MM.1S (cell line): ENCODE data around the gene PCK1.

ENCODE experiments used
- DNase-seq: peaks from one replicate; pipeline ENCODE4 v3.0.0-alpha.2; 2015
- H2AFZ ChIP-seq: fragments of 300-600 bp; sonication (generic); 2 replicates; pipeline ENCODE4 v1.6.0; 2016; ENCODE audit warnings: antibody characterized with exemption, low read length
- H3F3A ChIP-seq: fragments of 300-600 bp; sonication (generic); 2 replicates; pipeline ENCODE4 v1.6.1; 2016; ENCODE audit warnings: mild to moderate bottlenecking, antibody characterized with exemption, low read length, moderate library complexity, mixed read lengths; ENCODE audit not compliant: insufficient read depth
- H3K27ac ChIP-seq: fragments of 300-600 bp; sonication (generic); 2 replicates; pipeline ENCODE4 v1.5.1; 2016; ENCODE audit warnings: mild to moderate bottlenecking, low read length
- H3K27me3 ChIP-seq: fragments of 300-600 bp; sonication (generic); replicated peaks from 2 replicates; pipeline ENCODE4 v1.6.0; 2016; ENCODE audit warnings: low read length; ENCODE audit not compliant: insufficient read depth
- H3K36me3 ChIP-seq: fragments of 300-600 bp; sonication (generic); replicated peaks from 2 replicates; pipeline ENCODE4 v1.6.1; 2016; ENCODE audit warnings: mild to moderate bottlenecking, low read length, mixed read lengths; ENCODE audit not compliant: insufficient read depth
- H3K4me1 ChIP-seq: fragments of 300-600 bp; sonication (generic); 2 replicates; pipeline ENCODE4 v1.6.1; 2016; ENCODE audit warnings: low read length, mixed read lengths
- H3K4me2 ChIP-seq: fragments of 300-600 bp; sonication (generic); 2 replicates; pipeline ENCODE4 v1.6.0; 2016; ENCODE audit warnings: low read depth, low read length
- H3K4me3 ChIP-seq: fragments of 300-600 bp; sonication (generic); 2 replicates; pipeline ENCODE4 v1.5.1; 2016; ENCODE audit warnings: low read length, mixed read lengths
- H3K79me2 ChIP-seq: fragments of 300-600 bp; sonication (generic); 2 replicates; pipeline ENCODE4 v1.6.1; 2016; ENCODE audit warnings: mixed run types, low read length, mixed read lengths
- H3K9ac ChIP-seq: fragments of 300-600 bp; sonication (generic); 2 replicates; pipeline ENCODE4 v1.6.1; 2016; ENCODE audit warnings: low read length, mixed read lengths
- H3K9me2 ChIP-seq: fragments of 300-600 bp; sonication (generic); replicated peaks from 2 replicates; pipeline ENCODE4 v1.6.1; 2016; ENCODE audit warnings: mild to moderate bottlenecking, low read length, mixed read lengths; ENCODE audit not compliant: insufficient read depth
- H3K9me3 ChIP-seq: fragments of 300-600 bp; sonication (generic); replicated peaks from 2 replicates; pipeline ENCODE4 v1.6.1; 2016; ENCODE audit warnings: mild to moderate bottlenecking, low read length, mixed read lengths; ENCODE audit not compliant: insufficient read depth
- H4K20me1 ChIP-seq: fragments of 300-600 bp; sonication (generic); 2 replicates; pipeline ENCODE4 v1.6.1; 2016; ENCODE audit warnings: mild to moderate bottlenecking, low read length, moderate library complexity, mixed read lengths; ENCODE audit not compliant: insufficient read depth
- EZH2 ChIP-seq: fragments of 300-600 bp; sonication (generic); optimal IDR thresholded peaks from 2 replicates; pipeline ENCODE3; 2017; ENCODE audit warnings: low read depth, mild to moderate bottlenecking, antibody characterized with exemption, low read length, mixed read lengths
- EZH2phosphoT487 ChIP-seq: fragments of 300-600 bp; sonication (generic); IDR thresholded peaks from 2 replicates; pipeline ENCODE4 v1.6.1; 2018; ENCODE audit warnings: antibody characterized with exemption, low read length
- TF ChIP-seq, protein P1 (sequence below): fragments of 300-600 bp; sonication (generic); IDR thresholded peaks from 2 replicates; pipeline ENCODE4 v1.5.1; 2016; ENCODE audit warnings: antibody characterized with exemption, low read length, mixed read lengths

Gene PCK1

GRCh38 chr20:57545927-57546662, 14.8 kb upstream of the PCK1 start:
- no peaks in the 10 kb centered on the region for H3K9me2 ChIP-seq
- no peaks in the 10 kb centered on the region for H3K4me1 ChIP-seq
- peaks cover 97% of the 10 kb centered on the region for H3K27me3 ChIP-seq
- H3F3A ChIP-seq, result no peaks in the 10 kb centered on the region
- no peak overlapping the region for H3K4me3 ChIP-seq
- no peaks in the 10 kb centered on the region for H3K9me3 ChIP-seq
- TF ChIP-seq EZH2 (no peak), EZH2phosphoT487 (no peak)
- TF ChIP-seq, protein P1, sequence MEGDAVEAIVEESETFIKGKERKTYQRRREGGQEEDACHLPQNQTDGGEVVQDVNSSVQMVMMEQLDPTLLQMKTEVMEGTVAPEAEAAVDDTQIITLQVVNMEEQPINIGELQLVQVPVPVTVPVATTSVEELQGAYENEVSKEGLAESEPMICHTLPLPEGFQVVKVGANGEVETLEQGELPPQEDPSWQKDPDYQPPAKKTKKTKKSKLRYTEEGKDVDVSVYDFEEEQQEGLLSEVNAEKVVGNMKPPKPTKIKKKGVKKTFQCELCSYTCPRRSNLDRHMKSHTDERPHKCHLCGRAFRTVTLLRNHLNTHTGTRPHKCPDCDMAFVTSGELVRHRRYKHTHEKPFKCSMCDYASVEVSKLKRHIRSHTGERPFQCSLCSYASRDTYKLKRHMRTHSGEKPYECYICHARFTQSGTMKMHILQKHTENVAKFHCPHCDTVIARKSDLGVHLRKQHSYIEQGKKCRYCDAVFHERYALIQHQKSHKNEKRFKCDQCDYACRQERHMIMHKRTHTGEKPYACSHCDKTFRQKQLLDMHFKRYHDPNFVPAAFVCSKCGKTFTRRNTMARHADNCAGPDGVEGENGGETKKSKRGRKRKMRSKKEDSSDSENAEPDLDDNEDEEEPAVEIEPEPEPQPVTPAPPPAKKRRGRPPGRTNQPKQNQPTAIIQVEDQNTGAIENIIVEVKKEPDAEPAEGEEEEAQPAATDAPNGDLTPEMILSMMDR, result no peak
- no peak overlapping the region for H3K9ac ChIP-seq
- no peaks in the 10 kb centered on the region for H4K20me1 ChIP-seq
- H3K79me2 ChIP-seq, result no peaks in the 10 kb centered on the region
- no peak overlapping the region for H3K27ac ChIP-seq
- no peak overlapping the region for H2AFZ ChIP-seq
- H3K4me2 ChIP-seq, result no peak overlapping the region
- no peak for DNase-seq
- H3K36me3 ChIP-seq, result no peaks in the 10 kb centered on the region

GRCh38 chr20:57546956-57547649, 13.8 kb upstream of the PCK1 start:
- Histone ChIP-seq H3K4me1 (no peaks in the 10 kb centered on the region), H3K9me2 (no peaks in the 10 kb centered on the region), H3K9ac (no peak overlapping the region), H3F3A (no peaks in the 10 kb centered on the region), H3K9me3 (no peaks in the 10 kb centered on the region), H3K36me3 (no peaks in the 10 kb centered on the region), H3K27ac (no peak overlapping the region), H3K4me2 (no peak overlapping the region), H3K79me2 (no peaks in the 10 kb centered on the region), H3K4me3 (no peak overlapping the region), H2AFZ (no peak overlapping the region), H3K27me3 (peaks cover 97% of the 10 kb centered on the region), H4K20me1 (no peaks in the 10 kb centered on the region)
- TF ChIP-seq EZH2phosphoT487 (no peak), EZH2 (no peak)
- TF ChIP-seq, protein P1, result no peak
- DNase-seq, result no peak

DNA sequence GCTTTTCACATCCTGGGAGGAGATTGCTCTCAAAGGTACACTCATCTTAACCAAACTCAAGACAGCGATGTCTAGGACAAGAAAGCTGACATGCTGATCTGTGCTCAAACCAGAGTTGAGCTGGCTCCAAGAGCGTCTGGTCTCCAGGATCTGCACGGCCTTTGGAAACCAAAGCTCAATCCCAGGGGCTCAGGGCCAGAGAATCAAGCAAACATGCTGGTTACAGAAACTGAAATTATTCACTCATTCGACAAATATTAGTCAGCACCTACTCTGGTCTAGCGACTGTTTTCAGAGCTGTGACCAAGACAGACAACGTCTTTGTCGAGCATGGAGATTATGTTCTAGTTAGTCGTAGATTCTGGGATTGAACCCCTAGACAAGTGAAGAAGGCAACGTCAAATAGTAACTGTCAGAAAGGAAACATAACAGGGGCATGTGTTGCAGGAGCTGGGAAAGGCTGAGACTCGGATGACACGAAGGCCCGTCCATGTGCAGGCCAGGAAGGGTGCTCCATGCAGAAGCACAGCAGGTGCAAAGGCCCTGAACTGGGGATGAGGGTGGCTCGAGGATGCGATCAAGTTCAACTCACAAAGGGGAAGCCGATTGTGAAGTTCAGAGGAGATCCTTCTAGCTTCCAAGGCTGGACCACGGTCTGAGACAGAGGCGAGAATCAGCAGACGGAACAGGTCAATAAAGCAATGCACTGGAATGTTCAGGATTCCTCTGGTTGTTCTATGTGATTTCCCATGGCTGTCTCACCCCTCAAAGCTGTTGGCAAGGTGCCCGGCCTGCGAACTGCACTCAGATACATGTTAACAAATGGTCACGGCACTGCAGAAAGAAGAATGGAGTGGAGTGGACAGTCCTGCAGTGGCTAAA, 12.5 kb upstream of the PCK1 start:
- Histone ChIP-seq H2AFZ (no peak overlapping the region), H3K27ac (no peak overlapping the region), H3K9ac (no peak overlapping the region), H3K4me1 (no peaks in the 10 kb centered on the region), H3K27me3 (peaks cover 97% of the 10 kb centered on the region), H4K20me1 (no peaks in the 10 kb centered on the region), H3K36me3 (no peaks in the 10 kb centered on the region), H3K4me3 (no peak overlapping the region), H3K4me2 (no peak overlapping the region), H3F3A (no peaks in the 10 kb centered on the region), H3K9me2 (no peaks in the 10 kb centered on the region), H3K9me3 (no peaks in the 10 kb centered on the region), H3K79me2 (no peaks in the 10 kb centered on the region)
- TF ChIP-seq, protein P1, result no peak
- no peak for TF ChIP-seq EZH2
- TF ChIP-seq EZH2phosphoT487, result no peak
- DNase-seq, result no peak
